Cardiac muscle cell (in vitro differentiated cells and primary cell): ENCODE measurements around the gene SF3A2. TPM values are rescaled to one million over a fixed set of nuclear protein-coding genes. Genes with fewer than 3 reads are reported as not detected.
A peak's percentile ranks its signal among the peaks of the same experiment; 100 is the strongest.

Experiments
- DNase-seq, 2 donors: peaks; one replicate each; pipeline versions ENCODE4 v3.0.0 to v3.0.0-alpha.2; 2010 to 2017; ENCODE audit warnings: low read depth in 1 of 2, low spot score in 1 of 2
- H3K27ac ChIP-seq: fragments of 200-600 bp; sonication (generic); 2 replicates; pipeline ENCODE4 v1.5.1; 2016
- H3K27me3 ChIP-seq: fragments of 200-600 bp; sonication (generic); 2 replicates; pipeline ENCODE4 v1.6.0; 2016; ENCODE audit warnings: control low read depth
- H3K36me3 ChIP-seq: fragments of 200-600 bp; sonication (generic); 2 replicates; pipeline ENCODE4 v1.5.1; 2016; ENCODE audit warnings: control low read depth
- H3K4me1 ChIP-seq: fragments of 200-600 bp; sonication (generic); 2 replicates; pipeline ENCODE4 v1.8.1; 2017; ENCODE audit warnings: low read depth, mild to moderate bottlenecking, mixed run types
- H3K4me3 ChIP-seq: fragments of 200-600 bp; sonication (generic); 2 replicates; pipeline ENCODE4 v1.5.1; 2016; ENCODE audit warnings: mild to moderate bottlenecking
- H3K9me3 ChIP-seq: fragments of 200-600 bp; sonication (generic); 2 replicates; pipeline ENCODE4 v1.5.1; 2017; ENCODE audit warnings: low read depth, mild to moderate bottlenecking, control low read depth
- polyA plus RNA-seq: library from polyadenylated mRNA; unstranded; fragments of >200 nt; fragmentation: Nextera tagmentation; extraction: Ambion mirVana; gene quantifications from 2 replicates; pipeline ENCODE4 v1.2.1, GENCODE V29; 2016
- total RNA-seq: library from RNA; depleted of rRNA; stranded (reverse); fragments of >200 nt; gene quantifications from 2 replicates; pipeline ENCODE4 v1.2.3, GENCODE V29; 2016
- TF ChIP-seq, protein P1 (sequence below): IDR thresholded peaks from 2 replicates; pipeline ENCODE4 v1.5.1; 2012; ENCODE audit warnings: low read depth, mild to moderate bottlenecking, low read length

SF3A2 gene
- total and polyA plus RNA-seq, 2 experiments from 2014 or later = 60.6 to 111 TPM

DNA sequence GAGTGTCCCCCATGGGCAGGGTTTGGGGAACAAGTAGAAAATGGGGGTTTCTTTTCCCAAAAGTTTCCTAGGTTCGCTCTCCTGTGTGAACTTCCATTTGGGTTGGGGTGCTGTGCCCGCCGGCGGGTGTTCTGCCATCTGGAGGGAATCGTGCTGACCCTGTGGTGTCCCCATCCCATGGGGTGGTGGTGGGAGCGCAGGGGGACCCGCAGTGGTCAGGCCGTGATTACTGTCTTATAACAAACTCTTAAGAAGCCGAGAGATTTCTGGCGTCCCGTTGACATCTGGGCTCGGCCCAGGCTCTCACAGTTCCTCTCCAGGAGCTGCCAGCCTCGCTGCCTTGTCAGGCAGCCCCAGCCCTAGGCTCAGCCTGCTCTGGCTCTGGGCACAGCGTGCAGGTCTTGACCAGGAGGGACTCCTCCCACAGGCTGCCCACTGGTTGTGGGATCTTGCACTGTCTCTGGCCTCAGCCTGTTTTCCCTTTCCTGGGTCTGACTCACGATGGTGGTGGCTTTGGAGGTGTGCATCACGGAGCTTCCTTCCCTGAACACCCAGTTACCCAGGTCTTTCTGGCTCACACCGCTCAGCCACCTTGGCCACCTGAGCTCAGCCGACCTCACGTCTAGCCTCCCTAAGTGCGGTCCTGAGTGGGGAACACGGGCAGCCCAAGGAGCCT is 35.0 kb upstream of the SF3A2 start:
- H3K27ac ChIP-seq = peak overlapping the region; percentile 28
- H3K36me3 ChIP-seq = peaks cover 3% of the 10 kb centered on the region
- TF ChIP-seq, protein P1, sequence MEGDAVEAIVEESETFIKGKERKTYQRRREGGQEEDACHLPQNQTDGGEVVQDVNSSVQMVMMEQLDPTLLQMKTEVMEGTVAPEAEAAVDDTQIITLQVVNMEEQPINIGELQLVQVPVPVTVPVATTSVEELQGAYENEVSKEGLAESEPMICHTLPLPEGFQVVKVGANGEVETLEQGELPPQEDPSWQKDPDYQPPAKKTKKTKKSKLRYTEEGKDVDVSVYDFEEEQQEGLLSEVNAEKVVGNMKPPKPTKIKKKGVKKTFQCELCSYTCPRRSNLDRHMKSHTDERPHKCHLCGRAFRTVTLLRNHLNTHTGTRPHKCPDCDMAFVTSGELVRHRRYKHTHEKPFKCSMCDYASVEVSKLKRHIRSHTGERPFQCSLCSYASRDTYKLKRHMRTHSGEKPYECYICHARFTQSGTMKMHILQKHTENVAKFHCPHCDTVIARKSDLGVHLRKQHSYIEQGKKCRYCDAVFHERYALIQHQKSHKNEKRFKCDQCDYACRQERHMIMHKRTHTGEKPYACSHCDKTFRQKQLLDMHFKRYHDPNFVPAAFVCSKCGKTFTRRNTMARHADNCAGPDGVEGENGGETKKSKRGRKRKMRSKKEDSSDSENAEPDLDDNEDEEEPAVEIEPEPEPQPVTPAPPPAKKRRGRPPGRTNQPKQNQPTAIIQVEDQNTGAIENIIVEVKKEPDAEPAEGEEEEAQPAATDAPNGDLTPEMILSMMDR = no peak
- no peak overlapping the region for H3K4me3 ChIP-seq
- H3K9me3 ChIP-seq = no peaks in the 10 kb centered on the region
- H3K27me3 ChIP-seq = no peaks in the 10 kb centered on the region
- DNase-seq = no peak
- H3K4me1 ChIP-seq = peaks cover 6% of the 10 kb centered on the region

DNA sequence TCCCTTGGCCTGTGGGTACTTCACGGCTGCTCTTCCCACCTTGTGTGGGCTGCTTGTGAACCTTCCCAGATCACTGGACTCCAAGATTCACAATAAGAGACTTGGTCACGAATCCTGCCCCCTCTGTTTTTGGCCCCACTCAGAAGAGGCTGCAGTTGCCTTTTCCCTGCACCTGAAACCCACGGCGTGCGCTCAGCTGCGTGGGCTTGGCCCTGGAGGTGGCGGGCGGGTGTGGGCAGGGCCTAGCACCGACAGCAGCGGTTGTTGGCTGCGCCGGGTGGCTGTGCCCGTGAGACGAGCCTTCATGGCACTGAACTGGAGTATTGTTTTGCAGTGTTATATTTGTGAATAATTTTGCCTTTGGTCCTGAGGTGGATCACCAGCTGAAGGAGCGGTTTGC is 34.3 kb upstream of the SF3A2 start:
- no peaks in the 10 kb centered on the region for H3K9me3 ChIP-seq
- H3K36me3 ChIP-seq = peaks cover 3% of the 10 kb centered on the region
- H3K27ac ChIP-seq = no peak overlapping the region
- TF ChIP-seq, protein P1 = no peak
- no peak for DNase-seq
- peaks cover 6% of the 10 kb centered on the region for H3K4me1 ChIP-seq
- H3K27me3 ChIP-seq = no peaks in the 10 kb centered on the region
- H3K4me3 ChIP-seq = no peak overlapping the region

DNA sequence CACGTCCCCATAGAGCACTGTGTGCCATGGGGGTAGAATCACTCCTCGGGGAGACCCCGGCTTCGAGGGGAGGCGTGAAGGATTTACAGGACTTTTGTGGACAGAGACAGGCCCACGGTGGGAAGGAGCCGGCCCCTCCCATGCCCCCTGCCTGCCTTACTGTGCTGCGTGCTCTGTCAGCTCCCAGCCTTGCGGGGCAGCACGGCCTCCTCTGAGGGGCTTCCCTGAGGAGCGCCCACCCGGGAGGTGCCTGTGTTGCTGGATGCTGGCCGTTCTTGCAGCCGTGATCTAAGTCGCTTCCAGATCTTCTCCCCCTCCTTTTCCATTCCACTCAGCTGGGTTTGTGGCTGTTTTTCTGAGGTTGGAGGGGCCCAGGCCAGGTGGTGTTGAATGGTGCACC is 29.6 kb upstream of the SF3A2 start:
- Histone ChIP-seq H3K4me1 (no peaks in the 10 kb centered on the region), H3K36me3 (peaks cover 13% of the 10 kb centered on the region), H3K9me3 (no peaks in the 10 kb centered on the region), H3K27ac (no peak overlapping the region), H3K27me3 (no peaks in the 10 kb centered on the region), H3K4me3 (no peak overlapping the region)
- TF ChIP-seq, protein P1 = no peak
- no peak for DNase-seq

DNA sequence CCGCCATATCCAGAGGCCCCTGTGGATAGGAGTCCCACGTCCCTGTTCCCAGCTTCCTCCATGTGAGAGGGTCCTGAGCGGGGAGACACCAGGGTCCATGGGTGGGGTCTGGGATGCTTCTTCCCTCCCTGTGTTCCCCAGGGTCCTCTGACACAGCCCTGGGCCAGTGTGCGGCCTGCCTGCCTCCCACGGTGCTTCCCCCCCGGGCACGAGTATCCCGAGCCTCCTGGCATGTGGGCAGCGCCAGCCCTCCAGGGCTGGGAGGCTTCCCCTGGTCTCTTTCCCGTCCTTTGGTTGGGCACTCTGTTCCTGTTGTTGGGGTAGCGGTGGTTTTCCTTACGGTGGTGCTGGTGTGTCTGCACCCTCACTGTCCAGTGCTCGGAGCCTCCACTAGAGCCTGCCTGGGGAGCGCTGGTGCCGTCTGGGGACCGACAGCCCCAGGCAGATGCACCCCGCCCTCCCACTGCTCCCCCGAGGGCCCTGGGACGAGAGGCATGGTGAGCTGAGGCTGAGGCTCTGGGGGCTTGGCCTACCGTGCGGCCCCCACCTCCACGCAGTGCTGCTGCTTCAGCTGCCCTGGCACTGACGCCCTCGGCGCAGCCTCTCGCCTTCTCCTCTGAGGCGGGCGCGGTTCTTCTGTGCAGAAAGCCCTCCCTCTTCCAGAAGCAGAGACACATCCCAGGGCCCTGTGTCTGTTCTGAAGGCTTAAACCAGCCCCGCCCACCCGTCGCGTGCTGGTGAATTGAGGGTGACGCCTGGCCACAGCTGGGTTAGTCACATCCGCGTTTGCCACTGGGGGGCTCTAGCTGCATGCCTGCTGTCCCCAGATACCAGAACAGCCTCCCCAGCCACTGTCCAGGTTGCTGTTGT is 28.4 kb upstream of the SF3A2 start:
- TF ChIP-seq, protein P1 = peak; percentile 22
- peak; percentile 12 to 57 for DNase-seq
- H3K9me3 ChIP-seq = no peaks in the 10 kb centered on the region
- no peaks in the 10 kb centered on the region for H3K4me1 ChIP-seq
- H3K27me3 ChIP-seq = no peaks in the 10 kb centered on the region
- peaks cover 13% of the 10 kb centered on the region for H3K36me3 ChIP-seq
- H3K27ac ChIP-seq = peak overlapping the region; percentile 43
- H3K4me3 ChIP-seq = no peak overlapping the region

DNA sequence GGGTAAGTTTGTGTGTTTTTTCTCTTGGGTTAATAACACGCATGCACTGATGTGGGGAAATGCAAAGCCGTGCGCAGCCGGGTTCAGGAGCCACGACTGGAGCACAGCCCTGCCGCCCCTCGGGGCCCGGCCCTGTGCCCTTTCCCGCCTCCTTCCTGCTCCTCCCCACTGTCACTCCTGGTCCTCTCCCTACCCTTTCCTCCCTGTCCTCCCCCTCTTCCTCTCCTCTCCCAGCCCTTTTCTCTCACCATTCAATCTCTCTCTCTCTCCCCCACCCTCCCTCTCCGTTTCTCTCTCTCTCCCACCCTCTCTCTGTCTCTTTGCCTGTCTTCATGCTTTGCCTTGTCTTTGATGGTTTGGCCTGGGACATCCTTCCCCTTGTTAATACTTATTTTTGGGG is 27.6 kb upstream of the SF3A2 start:
- H3K4me1 ChIP-seq = no peaks in the 10 kb centered on the region
- H3K36me3 ChIP-seq = peaks cover 13% of the 10 kb centered on the region
- DNase-seq = no peak
- no peaks in the 10 kb centered on the region for H3K9me3 ChIP-seq
- no peaks in the 10 kb centered on the region for H3K27me3 ChIP-seq
- TF ChIP-seq, protein P1 = no peak
- H3K27ac ChIP-seq = peak overlapping the region; percentile 43
- no peak overlapping the region for H3K4me3 ChIP-seq
